ENCODE measurements around the gene TRAT1.

Gene TRAT1

DNA sequence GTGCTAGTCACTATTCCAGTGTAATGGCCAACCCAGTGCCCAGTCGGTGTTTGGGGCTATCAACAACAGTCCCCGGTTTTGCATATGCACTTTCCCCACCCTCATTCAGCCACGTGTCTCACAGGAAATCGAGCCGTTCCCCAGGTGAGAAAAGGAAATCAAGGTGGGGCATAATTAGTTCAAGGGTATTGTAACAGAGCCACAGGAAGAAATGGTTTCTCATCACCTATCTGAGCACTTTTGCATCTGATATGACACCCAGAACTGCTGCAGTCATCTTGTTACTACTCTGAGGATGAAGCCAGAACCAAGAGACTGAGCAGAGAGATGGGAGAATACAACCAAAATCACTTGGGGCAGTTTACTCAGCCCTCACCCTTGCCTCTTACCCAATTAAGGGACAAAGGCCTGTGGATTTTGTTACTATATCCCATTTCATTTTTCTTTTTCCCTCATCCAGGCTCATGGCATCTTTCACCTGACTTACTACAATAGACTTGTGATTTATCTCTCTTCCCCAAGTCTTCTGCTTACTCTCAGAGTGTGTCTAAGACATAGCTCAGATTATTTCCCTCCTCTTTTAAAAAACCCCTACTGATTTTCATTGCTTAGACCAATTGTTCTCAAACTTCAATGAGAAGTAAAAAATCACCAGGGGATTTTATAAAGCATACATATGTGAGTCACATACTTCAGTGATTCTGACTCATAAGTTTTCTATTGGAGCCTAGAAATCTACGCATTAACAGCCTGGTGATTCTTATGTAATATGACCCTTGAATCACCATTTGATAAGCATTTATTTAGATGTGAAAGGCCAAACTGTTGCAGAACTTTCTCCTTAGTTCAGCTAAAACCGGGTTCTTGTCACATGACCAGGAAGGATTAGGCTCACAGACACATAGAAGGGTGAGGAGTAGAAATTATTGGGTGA lies 40.5 kb downstream of the TRAT1 start:
- FAIRE-seq: no peak

GRCh38 chr3:108863799-108864135 lies 41.2 kb downstream of the TRAT1 start:
- FAIRE-seq: no peak

- no peak for FAIRE-seq
Measured at GRCh38 chr3:108877901-108878300, 55.3 kb downstream of the TRAT1 start.

DNA sequence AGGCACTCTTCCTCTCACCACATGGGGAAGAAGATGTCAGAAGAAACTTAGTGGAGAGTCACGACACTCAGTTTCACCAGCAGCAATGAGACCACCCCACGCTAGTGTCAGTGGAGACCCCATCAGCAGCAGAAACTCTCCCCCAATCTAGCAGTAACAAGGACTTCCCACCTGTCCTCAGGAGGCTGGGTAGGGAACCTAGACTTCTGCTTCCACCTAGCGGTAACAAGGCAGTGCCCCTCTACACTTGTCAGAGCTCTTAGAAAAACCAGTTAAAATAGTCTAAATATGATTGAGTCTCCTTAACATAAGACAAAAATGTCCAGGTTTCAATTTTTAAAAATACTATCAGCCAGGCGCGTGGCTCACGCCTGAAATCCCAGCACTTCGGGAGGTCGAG lies 57.3 kb downstream of the TRAT1 start:
- FAIRE-seq: no peak

GRCh38 chr3:108882762-108883161 lies 60.2 kb downstream of the TRAT1 start:
- FAIRE-seq: no peak

GRCh38 chr3:108883373-108883772 lies 60.8 kb downstream of the TRAT1 start:
- no peak for FAIRE-seq

- FAIRE-seq: no peak
Measured at GRCh38 chr3:108887121-108887520, 64.5 kb downstream of the TRAT1 start.

GRCh38 chr3:108887777-108888176 lies 65.2 kb downstream of the TRAT1 start:
- no peak for FAIRE-seq

GRCh38 chr3:108891833-108892232 lies 69.2 kb downstream of the TRAT1 start:
- no peak for FAIRE-seq

GRCh38 chr3:108894981-108895380 lies 72.4 kb downstream of the TRAT1 start:
- no peak for FAIRE-seq

DNA sequence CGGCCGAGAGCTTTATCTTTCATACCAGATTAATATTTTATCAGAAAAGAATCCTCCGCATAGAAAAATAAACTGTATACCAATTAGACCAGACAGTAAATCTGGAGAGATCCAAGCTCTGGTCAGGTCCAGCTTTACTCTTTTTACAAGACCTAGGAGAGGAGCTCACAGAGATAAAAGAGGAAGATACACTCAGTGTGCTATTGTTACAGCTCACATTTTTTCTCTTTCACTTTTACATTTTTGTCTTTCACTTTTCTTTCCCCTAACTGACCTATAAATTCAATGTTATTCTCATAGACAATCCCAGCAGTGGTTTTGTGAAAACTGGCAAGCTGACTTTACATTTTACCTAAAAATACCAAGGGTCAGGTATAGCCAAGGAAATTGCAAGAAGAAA lies 75.3 kb downstream of the TRAT1 start:
- FAIRE-seq: no peak

GRCh38 chr3:108899530-108899929 lies 76.9 kb downstream of the TRAT1 start:
- no peak for FAIRE-seq

Data from islet of Langerhans (tissue), 1 donor.